Kidney (tissue), 14 donors: ENCODE measurements around the gene ARSA. TPM values are rescaled to one million over a fixed set of nuclear protein-coding genes. Genes with fewer than 3 reads are reported as not detected.
A peak's percentile ranks its signal among the peaks of the same experiment; 100 is the strongest.
"Not testable (repeated sequence)": the region's sequence is repeated elsewhere in the genome, so short reads cannot be mapped to it uniquely, and the experiment has no call there.

Experiments
- DNase-seq, 5 donors: peaks; one replicate each; pipeline ENCODE4 v3.0.0-alpha.2; 2013 to 2020
- FAIRE-seq: peaks from 2 replicates; lab custom pipeline; 2012; peaks lifted over from hg19 to GRCh38; lab: Jason Lieb, UNC
- H3K27ac ChIP-seq, 2 donors: one replicate each; pipeline ENCODE4 v1.7.0; 2013; ENCODE audit warnings: low read depth in 2 of 2, low read length in 2 of 2, inconsistent platforms in 1 of 2
- H3K27me3 ChIP-seq: one replicate; pipeline ENCODE4 v1.7.1; 2013; ENCODE audit warnings: low read length, inconsistent platforms; ENCODE audit not compliant: control insufficient read depth, insufficient read depth
- H3K36me3 ChIP-seq, 3 donors: one replicate each; pipeline versions ENCODE4 v1.7.0 to v1.7.1; 2013; ENCODE audit warnings: low read length in 3 of 3, control low read depth in 1 of 3, inconsistent platforms in 1 of 3; ENCODE audit not compliant: insufficient read depth in 3 of 3, control insufficient read depth in 2 of 3
- H3K4me1 ChIP-seq, 3 donors: one replicate each; pipeline versions ENCODE4 v1.7.0 to v1.7.1; 2013; ENCODE audit warnings: low read length in 3 of 3, inconsistent platforms in 1 of 3, low read depth in 1 of 3; ENCODE audit not compliant: control insufficient read depth in 2 of 3, insufficient read depth in 2 of 3
- H3K4me3 ChIP-seq, 3 donors: one replicate each; pipeline versions ENCODE4 v1.7.0 to v1.8.1; 2013; ENCODE audit warnings: low read length in 3 of 3, control low read depth in 1 of 3, inconsistent platforms in 1 of 3
- H3K9ac ChIP-seq, 3 donors: one replicate each; pipeline versions ENCODE4 v1.7.0 to v1.7.1; 2013; ENCODE audit warnings: low read length in 3 of 3, control low read depth in 1 of 3, inconsistent platforms in 1 of 3
- H3K9me3 ChIP-seq, 3 donors: one replicate each; pipeline versions ENCODE4 v1.7.0 to v1.7.1; 2013; ENCODE audit warnings: low read length in 3 of 3, control low read depth in 1 of 3, inconsistent platforms in 1 of 3; ENCODE audit not compliant: control insufficient read depth in 2 of 3, insufficient read depth in 1 of 3
- CTCF ChIP-seq: IDR thresholded peaks from 3 replicates; pipeline ENCODE4 v1.5.1; 2012; ENCODE audit warnings: mild to moderate bottlenecking, moderate library complexity, borderline replicate concordance; ENCODE audit not compliant: insufficient read depth; ENCODE audit errors: extremely low read depth
- intact Hi-C: fragments of 100-400 bp; cut with DNase I; formaldehyde crosslinking; loops from one replicate; pipeline ENCODE4 v1.11.1; 2022
- polyA plus RNA-seq: library from polyadenylated mRNA; stranded (reverse); fragments of 350-450 nt; fragmentation: Illumina TruSeq; extraction: RNeasy Lipid Tissue Mini Kit (QIAGEN cat#74804); gene quantifications from one replicate; pipeline ENCODE4 v1.2.3, GENCODE V29; 2014; ENCODE audit warnings: low read depth, low replicate concordance; ENCODE audit not compliant: insufficient read depth
- total RNA-seq: library from RNA; stranded (reverse); fragmentation: NEBNext Ultra II Directional; extraction: Animal tissue kit (Norgen Biotek cat#: 25700); gene quantifications from one replicate; pipeline ENCODE4 v1.2.1, GENCODE V29; 2021
- donor health status: control.
- donor health status: control.
- donor health status: control.
- donor health status: control.
- donor health status: control.
- donor health status: DM: yes; HTN: yes; CAD: no.
- donor health status: Normal renal cell carcinoma (clear cell type).

The ARSA gene
- total and polyA plus RNA-seq, 2 donors from 2014 or later, result 52.8 to 53.0 TPM

GRCh38 chr22:50620593-50621355 lies 7.2 kb downstream of the ARSA start:
- Histone ChIP-seq H3K27me3 (no peaks in the 10 kb centered on the region), H3K27ac (no peak overlapping the region), H3K9me3 (no peaks in the 10 kb centered on the region), H3K4me1 (peaks cover 2 to 23% (median 21%) of the 10 kb centered on the region in 3 donors), H3K36me3 (no peaks in the 10 kb centered on the region), H3K4me3 (peak overlapping the region in 2 of 3 donors; percentile 34 to 55), H3K9ac (peak overlapping the region in 1 of 3 donors; percentile 42)
- intact Hi-C loops, result no loop called here
- DNase-seq (peak in 4 of 5 donors; percentile 85 to 87 (median 86)), FAIRE-seq (no peak)
- TF ChIP-seq CTCF, result no peak

- DNase-seq, intact Hi-C loops: not testable (repeated sequence)
Observed at GRCh38 chr22:50614296-50614695, 13.7 kb downstream of the ARSA start.

GRCh38 chr22:50613291-50613981 lies 14.5 kb downstream of the ARSA start:
- TF ChIP-seq CTCF, result no peak
- no peaks in the 10 kb centered on the region for H3K27me3 ChIP-seq
- DNase-seq (no peak), FAIRE-seq (no peak)
- H3K27ac ChIP-seq, result no peak overlapping the region
- no peaks in the 10 kb centered on the region for H3K36me3 ChIP-seq
- no peak overlapping the region for H3K9ac ChIP-seq
- intact Hi-C loops, result no loop called here
- H3K4me1 ChIP-seq, result no peaks in the 10 kb centered on the region
- no peaks in the 10 kb centered on the region for H3K9me3 ChIP-seq
- no peak overlapping the region for H3K4me3 ChIP-seq

More at GRCh38 chr22:50614296-50614695, 13.7 kb downstream of the ARSA start:
- H3K9me3 ChIP-seq, H3K27me3 ChIP-seq, FAIRE-seq, H3K4me3 ChIP-seq, H3K4me1 ChIP-seq, H3K9ac ChIP-seq, H3K27ac ChIP-seq, H3K36me3 ChIP-seq: not testable (repeated sequence)

GRCh38 chr22:50612528-50613221 lies 15.3 kb downstream of the ARSA start:
- Histone ChIP-seq H3K4me1 (no peaks in the 10 kb centered on the region), H3K27me3 (no peaks in the 10 kb centered on the region), H3K27ac (no peak overlapping the region), H3K9me3 (no peaks in the 10 kb centered on the region), H3K36me3 (no peaks in the 10 kb centered on the region), H3K4me3 (no peak overlapping the region), H3K9ac (no peak overlapping the region)
- no peak for TF ChIP-seq CTCF
- FAIRE-seq (no peak), DNase-seq (no peak)
- intact Hi-C loops, result no loop called here
